Dedifferentiated amniotic fluid mesenchymal stem cell (primary cell): ENCODE measurements around the gene ZNF652.

ENCODE experiments used
- DNase-seq: peaks from one replicate; pipeline ENCODE4 v3.0.0-alpha.2; 2016; ENCODE audit errors: extremely low spot score

Gene ZNF652

DNA sequence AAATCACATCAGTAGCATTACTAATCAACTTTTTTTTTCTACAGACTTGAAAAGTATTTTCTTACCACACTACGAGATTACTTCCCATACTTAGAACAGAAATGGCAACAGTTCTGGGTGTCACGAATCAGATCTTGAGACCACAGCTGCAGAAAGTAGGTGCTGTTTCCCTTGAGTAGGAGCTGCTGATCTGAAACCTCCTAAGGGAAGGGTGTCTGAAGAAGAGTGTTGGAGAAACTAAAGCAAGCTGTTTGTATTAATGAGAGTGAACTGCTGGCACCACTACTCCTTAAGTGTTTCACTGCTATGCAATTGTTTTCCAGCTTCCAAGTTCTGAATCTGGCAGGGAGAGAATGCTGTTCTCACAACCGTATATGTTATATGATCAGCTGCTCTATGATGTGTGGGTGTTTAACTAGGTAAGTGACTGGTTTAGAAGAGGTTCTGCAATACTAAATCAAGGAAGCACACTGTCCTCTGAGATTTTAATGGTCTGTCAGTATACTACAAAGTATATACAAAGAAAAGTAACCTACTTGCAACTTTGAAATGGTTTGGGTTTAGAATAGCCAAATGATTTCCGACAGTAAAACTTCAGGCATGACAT lies 3.3 kb downstream of the ZNF652 start:
- no peak for DNase-seq

DNA sequence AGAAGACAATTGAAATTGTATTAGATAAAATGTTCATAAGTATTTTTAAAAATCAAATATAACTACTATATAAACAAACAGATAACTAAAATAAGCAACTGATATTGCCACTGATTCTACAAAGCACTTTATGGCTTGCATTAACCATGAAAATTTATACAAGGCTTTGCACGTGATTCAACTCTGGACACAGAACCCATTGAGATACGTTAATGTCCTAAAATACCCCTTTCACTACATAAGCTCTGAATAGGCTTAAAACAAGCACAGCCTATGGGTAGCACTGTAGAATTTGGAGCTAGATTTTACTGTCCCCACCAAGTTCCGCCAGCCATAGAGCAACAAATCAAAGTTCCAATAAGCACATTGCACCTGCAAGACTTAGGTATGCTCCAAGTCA lies 4.5 kb downstream of the ZNF652 start:
- no peak for DNase-seq

- no peak for DNase-seq
These were observed 5.7 kb downstream of the ZNF652 start for GRCh38 chr17:49356320-49356719.

GRCh38 chr17:49353607-49354006 lies 8.4 kb downstream of the ZNF652 start:
- DNase-seq, result no peak

GRCh38 chr17:49352587-49353154 lies 9.4 kb downstream of the ZNF652 start:
- DNase-seq, result no peak

GRCh38 chr17:49351572-49352140 lies 10.4 kb downstream of the ZNF652 start:
- no peak for DNase-seq

DNA sequence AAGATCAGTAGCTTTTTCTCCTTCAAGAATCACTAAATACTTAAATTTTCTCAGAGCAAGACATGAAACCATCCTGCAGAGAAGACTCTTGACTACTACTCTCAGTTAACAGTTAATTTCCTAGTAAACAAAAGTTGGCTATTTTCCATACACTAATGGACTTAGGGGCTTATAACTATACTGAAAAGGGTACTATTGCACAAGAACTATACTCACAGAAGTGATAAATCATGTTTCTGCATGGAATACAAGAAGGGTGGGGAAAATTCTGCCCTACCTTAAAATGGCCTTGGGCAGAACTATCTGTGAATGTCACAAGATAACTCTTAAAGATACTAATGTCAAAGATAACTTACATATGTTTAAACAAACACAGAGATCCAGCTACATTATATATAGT lies 12.5 kb downstream of the ZNF652 start:
- no peak for DNase-seq

DNA sequence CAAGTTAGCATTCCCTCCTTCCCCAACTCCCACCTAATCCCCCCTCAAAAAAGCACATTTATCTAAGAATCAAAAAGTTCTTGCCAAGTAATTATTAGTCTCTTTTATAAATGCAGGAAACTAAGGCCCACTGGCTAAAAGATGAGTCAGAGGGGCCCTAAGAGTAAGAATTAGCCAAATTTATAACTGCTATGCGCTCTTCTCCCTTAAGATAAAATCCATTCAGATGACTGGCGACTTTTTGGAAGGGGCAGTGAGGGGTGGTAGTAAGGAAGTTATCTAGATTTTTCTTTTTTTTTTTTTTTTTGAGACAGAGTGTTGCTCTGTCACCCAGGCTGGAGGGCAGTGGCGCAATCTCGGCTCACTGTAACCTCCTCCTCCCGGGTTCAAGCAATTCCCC lies 17.1 kb downstream of the ZNF652 start:
- DNase-seq, result no peak

- peak; percentile 36 for DNase-seq
These were observed 18.8 kb downstream of the ZNF652 start for GRCh38 chr17:49343273-49343672.

DNA sequence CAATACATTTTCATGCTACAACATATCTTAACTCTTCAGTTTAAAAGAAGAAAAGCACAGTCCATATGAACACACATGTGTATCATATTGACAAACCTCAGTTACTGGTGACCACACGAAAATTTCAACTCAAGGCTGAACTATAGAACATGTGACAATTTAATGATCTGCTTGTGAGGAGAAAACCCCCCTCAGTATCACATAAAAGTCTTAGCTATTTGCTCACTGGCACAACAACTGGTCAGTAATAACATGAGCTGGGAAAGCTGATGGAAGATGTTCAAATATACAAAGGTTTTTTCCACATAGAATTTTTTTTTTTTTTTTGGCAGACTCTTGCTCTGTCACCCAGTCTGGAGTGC lies 19.5 kb downstream of the ZNF652 start:
- DNase-seq, result no peak

- DNase-seq, result no peak
These were observed 20.7 kb downstream of the ZNF652 start for GRCh38 chr17:49341356-49341755.

GRCh38 chr17:49339354-49339753 lies 22.7 kb downstream of the ZNF652 start:
- no peak for DNase-seq

DNA sequence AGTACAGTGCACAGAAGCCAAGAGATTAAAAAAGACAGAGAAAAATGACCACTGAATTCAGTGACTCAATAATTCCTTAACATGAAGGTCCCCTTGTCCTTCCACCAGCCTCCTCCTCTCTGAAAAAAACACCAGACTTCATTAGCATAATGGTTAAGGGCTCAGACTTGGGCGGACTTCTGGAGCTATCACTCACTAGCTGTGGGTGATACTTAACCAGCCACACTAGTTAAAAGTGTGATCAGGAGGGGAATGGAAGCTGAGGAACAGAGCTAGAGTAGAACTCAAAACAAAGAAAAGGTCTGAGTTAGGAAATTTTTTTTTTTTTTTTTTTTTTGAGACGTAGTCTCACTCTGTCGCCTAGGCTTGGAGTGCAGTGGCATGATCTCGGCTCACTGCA lies 23.2 kb downstream of the ZNF652 start:
- DNase-seq, result no peak

- no peak for DNase-seq
These were observed 24.2 kb downstream of the ZNF652 start for GRCh38 chr17:49337884-49338283.

DNA sequence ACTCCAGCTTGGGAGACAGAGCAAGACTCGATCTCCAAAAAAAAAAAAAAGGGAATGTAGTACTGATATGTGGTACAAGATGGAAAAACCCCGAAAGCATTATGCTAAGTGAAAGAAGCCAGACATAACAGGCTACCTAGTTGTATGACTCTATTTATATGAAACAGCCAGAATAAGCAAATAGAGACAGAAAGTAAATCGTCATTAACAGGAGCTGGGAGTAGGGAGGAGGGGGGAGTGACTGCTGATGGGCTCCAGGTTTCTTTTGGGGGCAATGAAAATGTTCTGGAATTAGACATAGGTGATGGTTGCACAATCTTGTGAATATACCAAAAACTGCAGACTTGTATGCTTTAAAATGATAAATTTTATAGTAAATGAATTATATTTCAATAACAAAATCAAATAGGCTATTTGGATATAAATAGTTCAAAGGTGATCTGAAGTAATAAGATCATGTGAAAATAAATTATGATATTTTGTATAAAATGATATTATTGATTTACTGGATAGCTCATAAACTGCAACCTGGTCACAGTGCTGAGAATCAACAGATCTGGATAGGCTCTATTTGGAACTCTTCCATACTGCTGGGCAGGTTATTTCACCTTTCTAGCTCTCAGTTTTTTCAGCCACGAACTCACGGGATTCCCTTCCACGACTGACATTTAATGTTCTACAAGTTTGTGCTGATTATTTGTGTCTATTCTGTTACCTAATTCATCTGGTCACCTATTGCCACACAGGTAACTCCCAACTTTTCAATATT lies 27.1 kb downstream of the ZNF652 start:
- DNase-seq, result no peak

DNA sequence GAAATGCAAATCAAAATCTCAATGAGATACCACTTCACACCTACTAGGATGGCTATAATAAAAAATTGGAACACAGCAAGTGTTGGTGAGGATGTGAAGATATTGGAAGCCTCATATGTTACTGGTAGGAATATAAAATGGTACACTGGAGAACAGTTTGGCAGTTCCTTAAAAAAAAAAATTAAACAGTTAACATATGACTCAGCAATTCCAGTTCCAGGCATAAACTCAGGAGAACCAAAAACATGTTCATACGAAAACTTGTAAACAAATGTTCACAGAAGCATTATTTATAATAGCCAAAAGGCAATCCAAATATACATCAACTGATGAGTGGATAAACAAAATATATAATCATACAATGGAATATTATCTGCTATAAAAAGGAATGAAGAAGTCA lies 28.2 kb downstream of the ZNF652 start:
- DNase-seq, result no peak

- no peak for DNase-seq
These were observed 33.9 kb downstream of the ZNF652 start for GRCh38 chr17:49327835-49328784.

DNA sequence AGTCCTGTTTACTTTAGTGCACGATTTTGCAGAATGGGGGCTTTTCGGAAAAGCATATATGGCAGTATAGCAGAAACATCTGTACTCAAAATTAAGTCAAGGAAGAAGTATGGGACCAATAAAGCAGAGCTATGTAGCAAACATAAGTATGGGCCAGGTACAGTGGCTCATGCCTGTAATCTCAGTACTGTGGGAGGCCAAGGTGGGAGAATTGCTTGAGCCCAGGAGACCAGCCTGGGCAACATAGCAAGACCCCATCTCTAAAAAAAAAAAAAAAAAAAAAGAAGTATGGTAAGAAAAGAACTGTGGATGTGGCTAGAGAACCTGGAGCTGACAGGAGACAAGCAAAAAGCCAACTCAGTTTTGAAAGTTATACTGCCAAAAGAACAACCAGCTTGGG lies 36.1 kb downstream of the ZNF652 start:
- no peak for DNase-seq

DNA sequence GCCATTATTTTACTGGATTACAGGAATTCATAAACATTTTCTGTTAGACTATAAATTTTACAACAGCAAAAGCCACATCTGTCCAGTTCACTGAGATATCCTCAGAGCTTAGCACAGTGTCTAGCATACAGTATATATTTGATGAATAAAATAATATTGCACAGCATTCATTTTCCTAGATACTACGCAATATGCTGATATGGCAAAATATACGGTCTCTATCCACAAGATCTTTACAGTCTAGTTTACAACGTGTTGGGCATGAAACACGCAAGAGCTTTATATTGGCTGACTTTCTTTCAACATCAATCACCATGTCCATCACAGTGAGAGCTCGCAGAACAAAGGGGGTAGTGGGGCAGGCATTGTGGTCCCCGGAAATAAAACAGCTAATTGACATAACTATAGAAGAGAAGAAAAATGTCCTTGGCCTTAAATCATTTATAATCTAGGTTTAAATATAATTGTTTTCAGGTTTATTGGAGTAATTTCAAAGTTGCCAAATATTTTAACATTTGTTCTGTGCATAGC lies 43.5 kb downstream of the ZNF652 start:
- DNase-seq, result no peak

- DNase-seq, result no peak
These were observed 45.0 kb downstream of the ZNF652 start for GRCh38 chr17:49316889-49317675.

- no peak for DNase-seq
These were observed 45.8 kb downstream of the ZNF652 start for GRCh38 chr17:49316258-49316570.
